G401.6 (cell line): Measurements from ENCODE around the gene AKAP10.
"Not testable (repeated sequence)": the region's sequence is repeated elsewhere in the genome, so short reads cannot be mapped to it uniquely, and the experiment has no call there.

Experiments used
- FAIRE-seq: peaks from 2 replicates; lab custom pipeline; 2012; peaks lifted over from hg19 to GRCh38; lab: Jason Lieb, UNC

AKAP10 gene

DNA sequence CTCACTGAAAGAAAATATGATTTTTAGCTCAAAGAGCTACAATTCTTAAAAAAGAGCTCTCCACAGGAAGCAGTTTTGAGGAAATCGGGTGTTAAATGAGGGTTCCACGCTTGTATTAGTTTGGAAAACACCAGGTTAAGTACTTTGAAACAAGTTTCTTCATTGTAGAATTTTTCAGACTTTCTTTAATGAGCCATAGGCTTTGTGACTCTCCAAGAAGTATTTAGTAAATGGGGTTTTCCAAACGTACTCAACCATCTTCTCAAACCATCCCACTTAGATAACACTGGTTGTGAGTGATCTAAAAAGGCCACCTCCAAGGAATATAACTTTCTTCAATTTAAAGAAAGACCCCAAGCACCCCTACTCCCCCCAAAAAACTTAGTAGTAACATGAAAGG lies 112.6 kb downstream of the AKAP10 start:
- no peak for FAIRE-seq

GRCh38 chr17:19860647-19861177 lies 116.9 kb downstream of the AKAP10 start:
- not testable (repeated sequence) for FAIRE-seq

DNA sequence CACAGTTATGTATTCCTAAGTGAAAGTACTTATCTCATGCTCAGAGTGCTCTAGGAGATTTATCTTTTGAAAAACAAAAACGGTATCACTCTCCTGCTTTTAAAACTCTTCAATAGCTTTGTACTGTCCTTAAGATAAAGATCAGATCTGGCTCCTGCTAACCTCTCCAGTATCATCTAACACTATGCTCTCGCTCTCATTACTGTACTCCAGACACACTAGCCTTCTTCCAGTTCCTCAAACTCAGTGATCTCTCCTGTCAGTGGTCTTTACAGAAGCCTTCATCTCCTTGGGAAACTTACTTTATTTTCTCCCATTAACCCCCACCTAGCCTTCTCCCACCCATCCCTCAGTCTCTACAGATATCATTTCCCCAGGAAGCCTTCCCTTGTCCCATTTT lies 120.0 kb downstream of the AKAP10 start:
- no peak for FAIRE-seq
